ENCODE results near the gene NDUFAF4.

The NDUFAF4 gene

GRCh38 chr6:96849615-96850014 is 48.1 kb downstream of the NDUFAF4 start:
- DNase-seq: no peak
- in situ Hi-C loops (cut with MboI; ENCODE audit: low pct_unique_long_range_greater_than_20kb, low sequenced_read_pairs): no loop called here

GRCh38 chr6:96844530-96844929 is 53.2 kb downstream of the NDUFAF4 start:
- in situ Hi-C loops (cut with MboI; ENCODE audit: low pct_unique_long_range_greater_than_20kb, low sequenced_read_pairs): no loop called here
- DNase-seq: no peak

GRCh38 chr6:96841345-96841744 is 56.3 kb downstream of the NDUFAF4 start:
- no peak for DNase-seq
- in situ Hi-C loops (cut with MboI; ENCODE audit: low pct_unique_long_range_greater_than_20kb, low sequenced_read_pairs): no loop called here
